Measurements from ENCODE around the gene ANKRD11.

DNA sequence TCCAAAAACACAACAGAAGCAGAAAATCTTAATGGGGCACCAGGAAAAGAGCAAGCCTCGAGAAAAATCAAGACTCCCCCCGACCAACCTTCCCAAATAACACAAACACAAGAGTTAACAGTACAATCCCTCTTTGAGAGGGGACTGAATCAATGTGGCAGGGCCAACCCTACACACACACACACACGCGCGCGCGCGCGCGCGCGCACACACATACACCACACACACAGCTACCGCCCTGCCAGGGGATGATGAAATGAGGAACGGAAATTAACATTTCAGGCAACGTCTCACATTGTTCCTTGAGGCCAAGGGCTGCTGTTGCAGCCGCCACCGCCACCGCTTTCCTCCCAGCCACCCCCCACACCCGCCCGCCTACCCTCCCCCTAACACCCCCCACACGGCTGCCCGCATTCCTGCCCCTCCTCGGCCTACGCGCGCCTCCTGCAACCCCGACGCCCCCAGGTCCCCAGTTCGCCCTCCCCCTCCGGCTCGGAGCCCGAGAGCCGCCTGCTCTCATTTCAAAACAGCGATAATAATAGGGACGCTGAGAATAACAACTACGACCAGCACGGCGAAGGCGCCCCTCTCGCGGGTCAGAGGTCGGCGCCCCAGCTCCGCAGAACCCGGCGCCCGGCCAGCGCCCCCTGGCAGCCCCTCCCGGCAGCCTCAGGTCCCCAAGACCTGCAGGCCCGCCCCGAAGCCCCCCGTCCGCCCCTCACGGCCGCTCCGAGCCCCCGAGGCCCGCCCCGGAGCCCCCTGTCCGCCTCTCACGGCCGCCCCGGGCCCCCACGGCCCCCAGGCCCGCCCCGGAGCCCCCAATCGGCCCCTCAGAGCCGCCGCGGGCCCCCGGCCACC is 1.1 kb downstream of the ANKRD11 start:
- TF ChIP-seq, protein P1, sequence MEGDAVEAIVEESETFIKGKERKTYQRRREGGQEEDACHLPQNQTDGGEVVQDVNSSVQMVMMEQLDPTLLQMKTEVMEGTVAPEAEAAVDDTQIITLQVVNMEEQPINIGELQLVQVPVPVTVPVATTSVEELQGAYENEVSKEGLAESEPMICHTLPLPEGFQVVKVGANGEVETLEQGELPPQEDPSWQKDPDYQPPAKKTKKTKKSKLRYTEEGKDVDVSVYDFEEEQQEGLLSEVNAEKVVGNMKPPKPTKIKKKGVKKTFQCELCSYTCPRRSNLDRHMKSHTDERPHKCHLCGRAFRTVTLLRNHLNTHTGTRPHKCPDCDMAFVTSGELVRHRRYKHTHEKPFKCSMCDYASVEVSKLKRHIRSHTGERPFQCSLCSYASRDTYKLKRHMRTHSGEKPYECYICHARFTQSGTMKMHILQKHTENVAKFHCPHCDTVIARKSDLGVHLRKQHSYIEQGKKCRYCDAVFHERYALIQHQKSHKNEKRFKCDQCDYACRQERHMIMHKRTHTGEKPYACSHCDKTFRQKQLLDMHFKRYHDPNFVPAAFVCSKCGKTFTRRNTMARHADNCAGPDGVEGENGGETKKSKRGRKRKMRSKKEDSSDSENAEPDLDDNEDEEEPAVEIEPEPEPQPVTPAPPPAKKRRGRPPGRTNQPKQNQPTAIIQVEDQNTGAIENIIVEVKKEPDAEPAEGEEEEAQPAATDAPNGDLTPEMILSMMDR (IDR thresholded peaks at IDR 0.05 in 2 of 3, conservative IDR thresholded peaks at IDR 0.05 in 1 of 3; ENCODE audit: borderline replicate concordance in 1 of 3, insufficient read depth in 1 of 3, low read depth in 2 of 3, low read length in 2 of 3), result no peak; a peak in 1 of 6 replicates
- peak; percentile 85 for TF ChIP-seq POLR2AphosphoS5 (IDR thresholded peaks at IDR 0.05; ENCODE audit: low read depth, low read length)
- TF ChIP-seq SP1 (IDR thresholded peaks at IDR 0.05; ENCODE audit: low read depth), result no peak
- no peak for TF ChIP-seq EGR1 (IDR thresholded peaks at IDR 0.05; ENCODE audit: low read depth)
- TF ChIP-seq POLR2A (IDR thresholded peaks at IDR 0.05; ENCODE audit: borderline replicate concordance, extremely low read depth, insufficient read depth, insufficient read length), result no peak
- TF ChIP-seq ZFX (IDR thresholded peaks at IDR 0.05), result no peak
- TF ChIP-seq CBX3 (IDR thresholded peaks at IDR 0.05; ENCODE audit: low read depth), result no peak
- TF ChIP-seq, protein P2, sequence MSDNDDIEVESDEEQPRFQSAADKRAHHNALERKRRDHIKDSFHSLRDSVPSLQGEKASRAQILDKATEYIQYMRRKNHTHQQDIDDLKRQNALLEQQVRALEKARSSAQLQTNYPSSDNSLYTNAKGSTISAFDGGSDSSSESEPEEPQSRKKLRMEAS (IDR thresholded peaks at IDR 0.05), result no peak
- TF ChIP-seq TCF7L2 (IDR thresholded peaks at IDR 0.05; ENCODE audit: borderline replicate concordance, extremely low read depth, insufficient read depth, insufficient read length), result peak; percentile 24
- TF ChIP-seq YY1 (IDR thresholded peaks at IDR 0.05; ENCODE audit: extremely low read depth, insufficient replicate concordance, low read depth, low read length), result peak; percentile 37
- no peak for TF ChIP-seq SRF (IDR thresholded peaks at IDR 0.05; ENCODE audit: low read depth)
- TF ChIP-seq RAD21 (IDR thresholded peaks at IDR 0.05; ENCODE audit: low read depth), result no peak
- TF ChIP-seq JUND (IDR thresholded peaks at IDR 0.05), result no peak

All from HCT116 (cell line).